Activated T-cell treated with anti-CD3 and anti-CD28 coated beads for 4 hours (primary cell): ENCODE results near the gene PDLIM3.
"Not testable (repeated sequence)": the region's sequence is repeated elsewhere in the genome, so short reads cannot be mapped to it uniquely, and the experiment has no call there.

Source experiments
- DNase-seq: peaks from one replicate; pipeline ENCODE4 v3.0.0-alpha.2; 2020

Gene PDLIM3

GRCh38 chr4:185514182-185514697, 21.1 kb downstream of the PDLIM3 start:
- no peak for DNase-seq

GRCh38 chr4:185513489-185514181, 21.7 kb downstream of the PDLIM3 start:
- no peak for DNase-seq

- DNase-seq = no peak
These were observed 22.8 kb downstream of the PDLIM3 start for GRCh38 chr4:185512516-185512915.

GRCh38 chr4:185511243-185511642, 24.1 kb downstream of the PDLIM3 start:
- not testable (repeated sequence) for DNase-seq

GRCh38 chr4:185510806-185511205, 24.5 kb downstream of the PDLIM3 start:
- DNase-seq = no peak

- no peak for DNase-seq
These were observed 27.1 kb downstream of the PDLIM3 start for GRCh38 chr4:185508181-185508580.

GRCh38 chr4:185506422-185506821, 28.9 kb downstream of the PDLIM3 start:
- DNase-seq = no peak

- no peak for DNase-seq
These were observed 30.9 kb downstream of the PDLIM3 start for GRCh38 chr4:185504098-185505047.

GRCh38 chr4:185502386-185502785, 32.9 kb downstream of the PDLIM3 start:
- no peak for DNase-seq

- DNase-seq = no peak
These were observed 34.7 kb downstream of the PDLIM3 start for GRCh38 chr4:185500576-185500975.

GRCh38 chr4:185500035-185500434, 35.3 kb downstream of the PDLIM3 start:
- DNase-seq = no peak

GRCh38 chr4:185488650-185489049, 46.7 kb downstream of the PDLIM3 start:
- DNase-seq = no peak

GRCh38 chr4:185481401-185481800, 53.9 kb downstream of the PDLIM3 start:
- no peak for DNase-seq

- DNase-seq = no peak
These were observed 55.1 kb downstream of the PDLIM3 start for GRCh38 chr4:185480016-185480732.

GRCh38 chr4:185479507-185479971, 55.8 kb downstream of the PDLIM3 start:
- DNase-seq = no peak

- DNase-seq = no peak
These were observed 62.1 kb downstream of the PDLIM3 start for GRCh38 chr4:185473247-185473646.

GRCh38 chr4:185472103-185472542, 63.2 kb downstream of the PDLIM3 start:
- DNase-seq = no peak

GRCh38 chr4:185471235-185472102, 63.8 kb downstream of the PDLIM3 start, which contains the start of gene CCDC110:
TSS of gene CCDC110 (minus strand) at chr4:185471733. CDS start at chr4:185471683, 50 bp downstream.
- DNase-seq = peak; percentile 89

- peak; percentile 13 for DNase-seq
These were observed 64.7 kb downstream of the PDLIM3 start for GRCh38 chr4:185470501-185471195.

- no peak for DNase-seq
These were observed 65.6 kb downstream of the PDLIM3 start for GRCh38 chr4:185469580-185470154.

- no peak for DNase-seq
These were observed 66.3 kb downstream of the PDLIM3 start for GRCh38 chr4:185468999-185469398.
